HG03520 (cell line): Measurements from ENCODE around the gene SPINK7.
"Not testable (repeated sequence)": the region's sequence is repeated elsewhere in the genome, so short reads cannot be mapped to it uniquely, and the experiment has no call there.

Experiments
- ATAC-seq: cut with Tn5 transposase; IDR thresholded peaks from one replicate; pipeline ENCODE4 v1.9.1; 2021; ENCODE audit warnings: mild to moderate bottlenecking, moderate library complexity; ENCODE audit not compliant: unreplicated experiment

The SPINK7 gene

GRCh38 chr5:148312153-148312552 is at the start of gene SPINK7:
Gene SPINK7 (plus strand): TSS chr5:148312423. CDS start chr5:148312484, 61 bp downstream.
- ATAC-seq, result no peak

GRCh38 chr5:148267962-148268361 is 44.3 kb upstream of the SPINK7 start:
- ATAC-seq, result no peak

- no peak for ATAC-seq
Measured at GRCh38 chr5:148268566-148268965, 43.7 kb upstream of the SPINK7 start, which contains the start of gene SPINK13. Gene SPINK13 (plus strand): TSS chr5:148268794. CDS start chr5:148270073, 1,279 bp downstream.

GRCh38 chr5:148275129-148275528 is 37.1 kb upstream of the SPINK7 start:
- ATAC-seq, result not testable (repeated sequence)

GRCh38 chr5:148280893-148281292 is 31.3 kb upstream of the SPINK7 start:
- not testable (repeated sequence) for ATAC-seq

GRCh38 chr5:148281336-148281735 is 30.9 kb upstream of the SPINK7 start:
- not testable (repeated sequence) for ATAC-seq

GRCh38 chr5:148290271-148291195 is 21.7 kb upstream of the SPINK7 start:
- ATAC-seq, result peak; percentile 52

- no peak for ATAC-seq
Measured at GRCh38 chr5:148297731-148298130, 14.5 kb upstream of the SPINK7 start.

- no peak for ATAC-seq
Measured at GRCh38 chr5:148306446-148306845, 5.8 kb upstream of the SPINK7 start.

GRCh38 chr5:148309019-148309418 is 3.2 kb upstream of the SPINK7 start:
- ATAC-seq, result no peak

GRCh38 chr5:148309746-148310145 is 2.5 kb upstream of the SPINK7 start:
- ATAC-seq, result no peak

GRCh38 chr5:148311484-148311883 is 739 bp upstream of the SPINK7 start:
- no peak for ATAC-seq

GRCh38 chr5:148314187-148314586 is 2.0 kb downstream of the SPINK7 start:
- ATAC-seq, result no peak

- no peak for ATAC-seq
Measured at GRCh38 chr5:148314731-148315130, 2.5 kb downstream of the SPINK7 start.

GRCh38 chr5:148320011-148320963 is 8.1 kb downstream of the SPINK7 start:
- ATAC-seq, result not testable (repeated sequence)

- ATAC-seq, result no peak
Measured at GRCh38 chr5:148333262-148333849, 21.1 kb downstream of the SPINK7 start.

GRCh38 chr5:148335259-148335658 is 23.0 kb downstream of the SPINK7 start, which contains the start of gene SPINK9:
Gene SPINK9 (plus strand): TSS chr5:148335559. CDS start chr5:148335614, 55 bp downstream.
- no peak for ATAC-seq

GRCh38 chr5:148336704-148337435 is 24.6 kb downstream of the SPINK7 start:
- ATAC-seq, result peak; percentile 65

- ATAC-seq, result no peak
Measured at GRCh38 chr5:148342371-148343045, 30.3 kb downstream of the SPINK7 start.

GRCh38 chr5:148343046-148343407 is 30.8 kb downstream of the SPINK7 start:
- ATAC-seq, result no peak
